ENCODE measurements around the gene ALPG. TPM values are rescaled to one million over a fixed set of nuclear protein-coding genes. Genes with fewer than 3 reads are reported as not detected.

The ALPG gene
- total RNA-seq, 1 donor from 2014 or later = not detected

- Mint-ChIP-seq H3K4me3 (ENCODE audit: low read depth) (no peak overlapping the region), H3K9me3 (ENCODE audit: low read depth) (no peaks in the 10 kb centered on the region), H3K4me1 (ENCODE audit: low read depth) (no peaks in the 10 kb centered on the region), H3K36me3 (ENCODE audit: insufficient read depth) (no peaks in the 10 kb centered on the region), H3K27ac (no peak overlapping the region), H3K27me3 (peaks cover 18% of the 10 kb centered on the region)
- no peak for DNase-seq (ENCODE audit: low spot score, unreplicated experiment)
- TF ChIP-seq CTCF (IDR thresholded peaks at IDR 0.05; ENCODE audit: unreplicated experiment) = no peak
Observed at GRCh38 chr2:232435375-232435648, 28.7 kb downstream of the ALPG start.

GRCh38 chr2:232435805-232436204 lies 29.2 kb downstream of the ALPG start:
- H3K4me1 Mint-ChIP-seq (ENCODE audit: low read depth) = no peaks in the 10 kb centered on the region
- peaks cover 20% of the 10 kb centered on the region for H3K27me3 Mint-ChIP-seq
- no peak overlapping the region for H3K4me3 Mint-ChIP-seq (ENCODE audit: low read depth)
- H3K9me3 Mint-ChIP-seq (ENCODE audit: low read depth) = no peaks in the 10 kb centered on the region
- TF ChIP-seq CTCF (IDR thresholded peaks at IDR 0.05; ENCODE audit: unreplicated experiment) = no peak
- no peaks in the 10 kb centered on the region for H3K36me3 Mint-ChIP-seq (ENCODE audit: insufficient read depth)
- DNase-seq (ENCODE audit: low spot score, unreplicated experiment) = no peak
- H3K27ac Mint-ChIP-seq = no peak overlapping the region

- DNase-seq (ENCODE audit: low spot score, unreplicated experiment) = no peak
- no peaks in the 10 kb centered on the region for H3K4me1 Mint-ChIP-seq (ENCODE audit: low read depth)
Observed at GRCh38 chr2:232436381-232437194, 29.9 kb downstream of the ALPG start.

GRCh38 chr2:232437195-232437571 lies 30.5 kb downstream of the ALPG start:
- Mint-ChIP-seq H3K36me3 (ENCODE audit: insufficient read depth) (no peaks in the 10 kb centered on the region), H3K9me3 (ENCODE audit: low read depth) (no peaks in the 10 kb centered on the region), H3K4me3 (ENCODE audit: low read depth) (no peak overlapping the region), H3K4me1 (ENCODE audit: low read depth) (no peaks in the 10 kb centered on the region), H3K27me3 (peaks cover 22% of the 10 kb centered on the region), H3K27ac (no peak overlapping the region)
- no peak for TF ChIP-seq CTCF (IDR thresholded peaks at IDR 0.05; ENCODE audit: unreplicated experiment)
- no peak for DNase-seq (ENCODE audit: low spot score, unreplicated experiment)

More at GRCh38 chr2:232436381-232437194, 29.9 kb downstream of the ALPG start:
- no peaks in the 10 kb centered on the region for H3K36me3 Mint-ChIP-seq (ENCODE audit: insufficient read depth)
- H3K27me3 Mint-ChIP-seq = peaks cover 22% of the 10 kb centered on the region
- H3K9me3 Mint-ChIP-seq (ENCODE audit: low read depth) = no peaks in the 10 kb centered on the region
- no peak overlapping the region for H3K4me3 Mint-ChIP-seq (ENCODE audit: low read depth)
- TF ChIP-seq CTCF (IDR thresholded peaks at IDR 0.05; ENCODE audit: unreplicated experiment) = no peak
- H3K27ac Mint-ChIP-seq = no peak overlapping the region

- Mint-ChIP-seq H3K36me3 (ENCODE audit: insufficient read depth) (no peaks in the 10 kb centered on the region), H3K27me3 (peaks cover 22% of the 10 kb centered on the region), H3K27ac (no peak overlapping the region), H3K9me3 (ENCODE audit: low read depth) (no peaks in the 10 kb centered on the region), H3K4me3 (ENCODE audit: low read depth) (no peak overlapping the region), H3K4me1 (ENCODE audit: low read depth) (no peaks in the 10 kb centered on the region)
- no peak for TF ChIP-seq CTCF (IDR thresholded peaks at IDR 0.05; ENCODE audit: unreplicated experiment)
- DNase-seq (ENCODE audit: low spot score, unreplicated experiment) = no peak
Observed at GRCh38 chr2:232438091-232438490, 31.4 kb downstream of the ALPG start.

Measured in progenitor cell of endocrine pancreas (in vitro differentiated cells).